WTC11 (cell line): Measurements from ENCODE around the gene SAPCD2. TPM values are rescaled to one million over a fixed set of nuclear protein-coding genes. Genes with fewer than 3 reads are reported as not detected.

Experiments
- ATAC-seq: fragments of 200-7000 bp; cut with Tn5 transposase; 2 replicates; pipeline ENCODE4 v1.10.0; 2021; ENCODE audit warnings: mild to moderate bottlenecking, moderate library complexity
- CTCF ChIA-PET: fragments of 300-600 bp; sonication (Branson Sonifier 250); formaldehyde crosslinking; loops from one replicate; lab custom pipeline; 2021; ENCODE audit warnings: antibody characterized with exemption; lab: Charles Lee
- POLR2A ChIA-PET: fragments of 350-600 bp; sonication (Branson Sonifier 250); formaldehyde crosslinking; loops from one replicate; lab custom pipeline; 2021; ENCODE audit warnings: antibody characterized with exemption; lab: Charles Lee
- DNase-seq: peaks from one replicate; pipeline ENCODE4 v3.0.0; 2021; ENCODE audit warnings: low spot score
- H3K27ac Mint-ChIP-seq: 2 replicates; pipeline ENCODE4 v1.8.0; 2021; ENCODE audit warnings: mixed read lengths
- H3K27me3 Mint-ChIP-seq: 2 replicates; pipeline ENCODE4 v1.8.0; 2021; ENCODE audit warnings: low read depth, mild to moderate bottlenecking, moderate library complexity, mixed read lengths
- H3K36me3 Mint-ChIP-seq: 2 replicates; pipeline ENCODE4 v1.8.0; 2021; ENCODE audit warnings: mixed read lengths
- H3K4me1 Mint-ChIP-seq: 2 replicates; pipeline ENCODE4 v1.8.0; 2022; ENCODE audit warnings: mixed read lengths
- H3K4me3 Mint-ChIP-seq: 2 replicates; pipeline ENCODE4 v1.8.0; 2021; ENCODE audit warnings: mild to moderate bottlenecking, moderate library complexity, mixed read lengths
- H3K9me3 Mint-ChIP-seq: 2 replicates; pipeline ENCODE4 v1.8.0; 2021; ENCODE audit warnings: mixed read lengths
- CBFB ChIP-seq: sonication (generic); formaldehyde crosslinking; IDR thresholded peaks from 2 replicates; pipeline ENCODE4 v1.8.1; 2022; ENCODE audit warnings: mild to moderate bottlenecking, low read depth, missing genetic modification reagents
- CREM ChIP-seq: sonication (generic); formaldehyde crosslinking; IDR thresholded peaks from 2 replicates; pipeline ENCODE4 v1.8.1; 2022; ENCODE audit warnings: mild to moderate bottlenecking, missing genetic modification reagents, moderate library complexity
- E2F1 ChIP-seq: sonication (generic); formaldehyde crosslinking; IDR thresholded peaks from 2 replicates; pipeline ENCODE4 v1.8.0; 2022; ENCODE audit warnings: mild to moderate bottlenecking, missing genetic modification reagents
- E2F5 ChIP-seq: sonication (generic); formaldehyde crosslinking; IDR thresholded peaks from 2 replicates; pipeline ENCODE4 v1.8.1; 2022; ENCODE audit warnings: mild to moderate bottlenecking, moderate library complexity, missing genetic modification reagents
- ETV6 ChIP-seq: sonication (generic); formaldehyde crosslinking; IDR thresholded peaks from 2 replicates; pipeline ENCODE4 v1.8.1; 2022; ENCODE audit warnings: mild to moderate bottlenecking, missing genetic modification reagents
- FOXP1 ChIP-seq: sonication (generic); formaldehyde crosslinking; IDR thresholded peaks from 2 replicates; pipeline ENCODE4 v1.8.0; 2022; ENCODE audit warnings: missing genetic modification reagents, mild to moderate bottlenecking, moderate library complexity, borderline replicate concordance
- GTF2I ChIP-seq: fragments of 250-450 bp; sonication (Bioruptor Pico); conservative IDR thresholded peaks from 2 replicates; pipeline ENCODE4 v1.4.0; 2021; ENCODE audit warnings: mild to moderate bottlenecking
- IRF2 ChIP-seq: sonication (generic); formaldehyde crosslinking; IDR thresholded peaks from 2 replicates; pipeline ENCODE4 v1.8.0; 2022; ENCODE audit warnings: low read depth, missing genetic modification reagents, borderline replicate concordance
- MYBL2 ChIP-seq: sonication (generic); formaldehyde crosslinking; IDR thresholded peaks from 2 replicates; pipeline ENCODE4 v1.8.1; 2023; ENCODE audit warnings: mild to moderate bottlenecking, moderate library complexity, missing genetic modification reagents
- NR2C2 ChIP-seq: sonication (generic); formaldehyde crosslinking; IDR thresholded peaks from 2 replicates; pipeline ENCODE4 v1.8.0; 2022; ENCODE audit warnings: mild to moderate bottlenecking, missing genetic modification reagents
- SMAD4 ChIP-seq: sonication (generic); formaldehyde crosslinking; IDR thresholded peaks from 2 replicates; pipeline ENCODE4 v1.8.0; 2022; ENCODE audit warnings: mild to moderate bottlenecking, missing genetic modification reagents
- SOX15 ChIP-seq: fragments of 250-450 bp; sonication (Bioruptor Pico); IDR thresholded peaks from 2 replicates; pipeline ENCODE4 v1.9.0; 2021; ENCODE audit warnings: mild to moderate bottlenecking
- USF2 ChIP-seq: sonication (generic); formaldehyde crosslinking; IDR thresholded peaks from 2 replicates; pipeline ENCODE4 v1.8.1; 2023; ENCODE audit warnings: mild to moderate bottlenecking, missing genetic modification reagents, moderate library complexity
- ZBTB43 ChIP-seq: sonication (generic); formaldehyde crosslinking; IDR thresholded peaks from 2 replicates; pipeline ENCODE4 v1.8.1; 2023; ENCODE audit warnings: mild to moderate bottlenecking, missing genetic modification reagents
- ZMAT4 ChIP-seq: fragments of 250-450 bp; sonication (Bioruptor Pico); IDR thresholded peaks from 2 replicates; pipeline ENCODE4 v1.9.0; 2021; ENCODE audit warnings: mild to moderate bottlenecking
- ZNF138 ChIP-seq: sonication (generic); formaldehyde crosslinking; conservative IDR thresholded peaks from 2 replicates; pipeline ENCODE4 v1.8.1; 2022; ENCODE audit warnings: mild to moderate bottlenecking, moderate library complexity, missing genetic modification reagents
- total RNA-seq: library from RNA; stranded (reverse); gene quantifications from 3 replicates; pipeline ENCODE4 v1.2.3, GENCODE V29; 2021
- TF ChIP-seq, protein P1 (sequence below): sonication (generic); formaldehyde crosslinking; IDR thresholded peaks from 2 replicates; pipeline ENCODE4 v1.8.0; 2022; ENCODE audit warnings: mild to moderate bottlenecking, missing genetic modification reagents
- TF ChIP-seq, protein P2 (sequence below): sonication (generic); formaldehyde crosslinking; conservative IDR thresholded peaks from 2 replicates; pipeline ENCODE4 v1.8.1; 2022; ENCODE audit warnings: mild to moderate bottlenecking, missing genetic modification reagents
- TF ChIP-seq, protein P3 (sequence below): fragments of 250-450 bp; sonication (Bioruptor Pico); IDR thresholded peaks from 2 replicates; pipeline ENCODE4 v1.9.0; 2021; ENCODE audit warnings: mild to moderate bottlenecking
- TF ChIP-seq, protein P4 (sequence below): sonication (generic); formaldehyde crosslinking; IDR thresholded peaks from 2 replicates; pipeline ENCODE4 v1.8.1; 2022; ENCODE audit warnings: low read depth, missing genetic modification reagents, borderline replicate concordance

The SAPCD2 gene
- total RNA-seq, 1 experiment from 2014 or later, result 67.0 TPM

- CTCF ChIA-PET, result interaction anchor here (1.1 to 4.9 kb wide), 4 partner anchors 8 to 152 kb away, joined by 3 to 63 read pairs (median 14); partner anchors contain the start of genes NPDC1 and SSNA1
- POLR2A ChIA-PET, result no interaction called here
- DNase-seq, result no peak
- TF ChIP-seq MYBL2, result no peak
- TF ChIP-seq, protein P1, sequence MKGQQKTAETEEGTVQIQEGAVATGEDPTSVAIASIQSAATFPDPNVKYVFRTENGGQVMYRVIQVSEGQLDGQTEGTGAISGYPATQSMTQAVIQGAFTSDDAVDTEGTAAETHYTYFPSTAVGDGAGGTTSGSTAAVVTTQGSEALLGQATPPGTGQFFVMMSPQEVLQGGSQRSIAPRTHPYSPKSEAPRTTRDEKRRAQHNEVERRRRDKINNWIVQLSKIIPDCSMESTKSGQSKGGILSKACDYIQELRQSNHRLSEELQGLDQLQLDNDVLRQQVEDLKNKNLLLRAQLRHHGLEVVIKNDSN (CRISPR knock-in tag), result no peak
- peaks cover 5% of the 10 kb centered on the region; the same call in 1 of the 2 replicates for H3K36me3 Mint-ChIP-seq
- no peak overlapping the region for H3K4me3 Mint-ChIP-seq
- no peak for ATAC-seq
- H3K9me3 Mint-ChIP-seq, result no peaks in the 10 kb centered on the region
- H3K27me3 Mint-ChIP-seq, result no peaks in the 10 kb centered on the region
- H3K4me1 Mint-ChIP-seq, result no peaks in the 10 kb centered on the region
- no peak overlapping the region for H3K27ac Mint-ChIP-seq
Observed at GRCh38 chr9:137037483-137037882, 32.9 kb downstream of the SAPCD2 start.

- H3K4me1 Mint-ChIP-seq, result no peaks in the 10 kb centered on the region
- ATAC-seq (no peak), DNase-seq (no peak)
- ChIA-PET CTCF (interaction anchor here (0.8 to 4.9 kb wide), 6 partner anchors 8 to 200 kb away, joined by 3 to 117 read pairs (median 14); partner anchors contain the start of genes NPDC1, PTGDS and SSNA1), POLR2A (no interaction called here)
- no peak overlapping the region for H3K27ac Mint-ChIP-seq
- no peaks in the 10 kb centered on the region for H3K9me3 Mint-ChIP-seq
- TF ChIP-seq, protein P2, sequence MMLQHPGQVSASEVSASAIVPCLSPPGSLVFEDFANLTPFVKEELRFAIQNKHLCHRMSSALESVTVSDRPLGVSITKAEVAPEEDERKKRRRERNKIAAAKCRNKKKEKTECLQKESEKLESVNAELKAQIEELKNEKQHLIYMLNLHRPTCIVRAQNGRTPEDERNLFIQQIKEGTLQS (CRISPR knock-in tag), result no peak
- TF ChIP-seq NR2C2 (CRISPR knock-in tag), result no peak
- no peak for TF ChIP-seq SOX15 (CRISPR knock-in tag)
- TF ChIP-seq ETV6 (CRISPR knock-in tag), result no peak
- no peak for TF ChIP-seq ZBTB43
- TF ChIP-seq ZNF138 (CRISPR knock-in tag), result no peak
- no peak for TF ChIP-seq ZMAT4
- TF ChIP-seq FOXP1, result no peak
- no peak for TF ChIP-seq CBFB (CRISPR knock-in tag)
- TF ChIP-seq E2F1, result no peak
- no peak for TF ChIP-seq SMAD4
- TF ChIP-seq IRF2 (CRISPR knock-in tag), result no peak
- TF ChIP-seq, protein P3, sequence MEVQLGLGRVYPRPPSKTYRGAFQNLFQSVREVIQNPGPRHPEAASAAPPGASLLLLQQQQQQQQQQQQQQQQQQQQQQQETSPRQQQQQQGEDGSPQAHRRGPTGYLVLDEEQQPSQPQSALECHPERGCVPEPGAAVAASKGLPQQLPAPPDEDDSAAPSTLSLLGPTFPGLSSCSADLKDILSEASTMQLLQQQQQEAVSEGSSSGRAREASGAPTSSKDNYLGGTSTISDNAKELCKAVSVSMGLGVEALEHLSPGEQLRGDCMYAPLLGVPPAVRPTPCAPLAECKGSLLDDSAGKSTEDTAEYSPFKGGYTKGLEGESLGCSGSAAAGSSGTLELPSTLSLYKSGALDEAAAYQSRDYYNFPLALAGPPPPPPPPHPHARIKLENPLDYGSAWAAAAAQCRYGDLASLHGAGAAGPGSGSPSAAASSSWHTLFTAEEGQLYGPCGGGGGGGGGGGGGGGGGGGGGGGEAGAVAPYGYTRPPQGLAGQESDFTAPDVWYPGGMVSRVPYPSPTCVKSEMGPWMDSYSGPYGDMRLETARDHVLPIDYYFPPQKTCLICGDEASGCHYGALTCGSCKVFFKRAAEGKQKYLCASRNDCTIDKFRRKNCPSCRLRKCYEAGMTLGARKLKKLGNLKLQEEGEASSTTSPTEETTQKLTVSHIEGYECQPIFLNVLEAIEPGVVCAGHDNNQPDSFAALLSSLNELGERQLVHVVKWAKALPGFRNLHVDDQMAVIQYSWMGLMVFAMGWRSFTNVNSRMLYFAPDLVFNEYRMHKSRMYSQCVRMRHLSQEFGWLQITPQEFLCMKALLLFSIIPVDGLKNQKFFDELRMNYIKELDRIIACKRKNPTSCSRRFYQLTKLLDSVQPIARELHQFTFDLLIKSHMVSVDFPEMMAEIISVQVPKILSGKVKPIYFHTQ (CRISPR knock-in tag), result no peak
- no peak for TF ChIP-seq GTF2I
- no peak for TF ChIP-seq E2F5 (CRISPR knock-in tag)
- TF ChIP-seq, protein P4, sequence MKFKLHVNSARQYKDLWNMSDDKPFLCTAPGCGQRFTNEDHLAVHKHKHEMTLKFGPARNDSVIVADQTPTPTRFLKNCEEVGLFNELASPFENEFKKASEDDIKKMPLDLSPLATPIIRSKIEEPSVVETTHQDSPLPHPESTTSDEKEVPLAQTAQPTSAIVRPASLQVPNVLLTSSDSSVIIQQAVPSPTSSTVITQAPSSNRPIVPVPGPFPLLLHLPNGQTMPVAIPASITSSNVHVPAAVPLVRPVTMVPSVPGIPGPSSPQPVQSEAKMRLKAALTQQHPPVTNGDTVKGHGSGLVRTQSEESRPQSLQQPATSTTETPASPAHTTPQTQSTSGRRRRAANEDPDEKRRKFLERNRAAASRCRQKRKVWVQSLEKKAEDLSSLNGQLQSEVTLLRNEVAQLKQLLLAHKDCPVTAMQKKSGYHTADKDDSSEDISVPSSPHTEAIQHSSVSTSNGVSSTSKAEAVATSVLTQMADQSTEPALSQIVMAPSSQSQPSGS (CRISPR knock-in tag), result no peak
- no peak for TF ChIP-seq USF2 (CRISPR knock-in tag)
- TF ChIP-seq CREM (CRISPR knock-in tag), result no peak
- peaks cover 5% of the 10 kb centered on the region; the same call in 1 of the 2 replicates for H3K36me3 Mint-ChIP-seq
- no peaks in the 10 kb centered on the region for H3K27me3 Mint-ChIP-seq
- H3K4me3 Mint-ChIP-seq, result no peak overlapping the region
Observed at GRCh38 chr9:137037035-137037434, 33.3 kb downstream of the SAPCD2 start.
